ENCODE results near the gene MEIOB. TPM values are rescaled to one million over a fixed set of nuclear protein-coding genes. Genes with fewer than 3 reads are reported as not detected.

MEIOB gene
- total and polyA plus RNA-seq, 10 donors: not detected

DNA sequence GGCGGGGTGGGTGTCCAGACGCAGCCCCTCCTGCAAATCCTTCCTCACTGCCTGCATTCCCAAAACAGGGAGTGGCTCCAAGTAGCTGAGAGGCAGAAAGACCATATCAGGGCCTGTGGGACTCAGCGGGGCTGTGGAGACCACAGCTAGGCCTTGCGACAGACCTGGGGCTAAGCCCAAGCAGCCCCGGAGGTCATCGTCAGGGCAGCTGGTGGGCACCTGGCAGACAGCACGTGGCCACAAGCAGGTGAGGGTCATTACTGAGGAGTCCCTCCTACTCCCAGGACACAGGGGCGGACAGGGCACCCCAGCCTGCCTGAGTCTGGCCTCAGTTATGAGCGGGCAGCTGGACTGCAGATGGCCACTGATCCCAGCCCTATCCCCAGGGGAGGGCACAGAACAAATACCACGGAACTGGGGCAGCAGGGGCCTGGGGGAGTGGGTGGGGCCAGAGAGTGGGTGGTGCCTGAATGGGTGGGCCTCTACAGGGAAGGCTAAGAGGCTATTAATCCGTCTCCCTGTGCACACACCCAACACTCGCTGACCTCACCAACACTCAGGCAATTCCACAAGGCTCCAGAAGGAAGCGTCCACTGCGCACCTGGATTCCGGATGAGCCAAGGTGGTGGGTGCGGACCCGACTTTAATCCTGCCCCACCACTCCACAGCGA, 37.7 kb upstream of the MEIOB start:
- Histone ChIP-seq H3K4me3 (no peak overlapping the region), H3K9me3 (no peaks in the 10 kb centered on the region), H3K27me3 (replicated peaks in 1 of 7) (peaks cover 0 to 77% (median 30%) of the 10 kb centered on the region in 7 donors), H3K36me3 (no peaks in the 10 kb centered on the region), H3K4me1 (peaks cover 0 to 9% (median 0%) of the 10 kb centered on the region in 6 donors), H3K27ac (no peak overlapping the region)
- DNase-seq: no peak
- no peak for TF ChIP-seq POLR2A (IDR thresholded peaks at IDR 0.05)
- intact Hi-C loops (cut with DNase I; ENCODE audit: low total_unique reads): no loop called here
- WGBS, 5 donors: 67 to 86% (median 83%) methylated on average over 12 to 18 of the region's 18 CpGs

DNA sequence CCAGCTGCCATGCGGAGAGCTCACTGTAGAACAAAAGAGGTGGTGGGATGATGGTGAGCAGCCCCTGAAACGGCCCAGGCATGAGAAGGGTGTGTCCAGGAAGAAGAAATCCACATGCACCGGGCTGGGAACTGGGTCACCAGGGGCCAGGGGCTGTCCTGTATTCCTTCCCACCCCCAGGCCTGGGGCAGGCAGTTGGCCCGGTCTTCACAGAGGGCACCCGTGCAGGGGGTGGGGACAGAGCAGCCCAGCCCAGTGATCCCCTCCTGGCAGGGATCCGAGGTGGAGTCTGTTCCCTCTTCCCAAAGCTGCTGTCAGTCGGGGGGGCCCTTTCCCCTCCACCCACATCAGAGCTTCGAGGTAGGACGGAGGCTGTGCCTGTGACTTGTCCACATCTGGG, 37.0 kb upstream of the MEIOB start:
- Histone ChIP-seq H3K27ac (no peak overlapping the region), H3K4me3 (no peak overlapping the region), H3K4me1 (peaks cover 0 to 3% (median 0%) of the 10 kb centered on the region in 6 donors), H3K27me3 (replicated peaks in 1 of 7) (peaks cover 0 to 71% (median 26%) of the 10 kb centered on the region in 7 donors), H3K36me3 (no peaks in the 10 kb centered on the region), H3K9me3 (no peaks in the 10 kb centered on the region)
- intact Hi-C loops (cut with DNase I; ENCODE audit: low total_unique reads): no loop called here
- no peak for DNase-seq
- WGBS, 5 donors: 67 to 72% (median 70%) methylated on average over 3 to 9 of the region's 9 CpGs
- TF ChIP-seq POLR2AphosphoS5 (IDR thresholded peaks at IDR 0.05): no peak

DNA sequence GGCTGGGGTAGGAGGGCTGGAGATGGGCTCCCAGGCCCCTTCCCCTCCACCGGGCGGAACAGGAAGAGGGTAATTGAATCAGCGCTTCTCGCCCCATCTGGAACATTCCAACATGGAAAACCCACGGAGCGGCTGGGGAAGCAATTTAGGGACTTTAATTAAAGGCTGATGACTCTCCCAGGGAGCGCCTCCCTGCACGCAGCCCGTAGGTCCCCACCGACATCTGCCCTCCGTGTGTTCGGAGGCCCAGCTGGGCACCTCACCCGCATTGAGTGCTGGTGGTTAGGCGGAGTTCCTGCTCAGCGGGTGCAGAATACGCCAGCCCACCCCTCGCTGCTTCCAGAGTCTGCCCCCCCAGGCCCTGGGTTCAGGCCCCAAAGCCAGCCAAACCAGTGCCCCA, 36.2 kb upstream of the MEIOB start:
- Histone ChIP-seq H3K36me3 (no peaks in the 10 kb centered on the region), H3K9me3 (no peaks in the 10 kb centered on the region), H3K27ac (no peak overlapping the region), H3K4me1 (no peaks in the 10 kb centered on the region), H3K27me3 (replicated peaks in 1 of 7) (peaks cover 0 to 70% (median 26%) of the 10 kb centered on the region in 7 donors), H3K4me3 (no peak overlapping the region)
- DNase-seq: no peak
- TF ChIP-seq, protein P1, sequence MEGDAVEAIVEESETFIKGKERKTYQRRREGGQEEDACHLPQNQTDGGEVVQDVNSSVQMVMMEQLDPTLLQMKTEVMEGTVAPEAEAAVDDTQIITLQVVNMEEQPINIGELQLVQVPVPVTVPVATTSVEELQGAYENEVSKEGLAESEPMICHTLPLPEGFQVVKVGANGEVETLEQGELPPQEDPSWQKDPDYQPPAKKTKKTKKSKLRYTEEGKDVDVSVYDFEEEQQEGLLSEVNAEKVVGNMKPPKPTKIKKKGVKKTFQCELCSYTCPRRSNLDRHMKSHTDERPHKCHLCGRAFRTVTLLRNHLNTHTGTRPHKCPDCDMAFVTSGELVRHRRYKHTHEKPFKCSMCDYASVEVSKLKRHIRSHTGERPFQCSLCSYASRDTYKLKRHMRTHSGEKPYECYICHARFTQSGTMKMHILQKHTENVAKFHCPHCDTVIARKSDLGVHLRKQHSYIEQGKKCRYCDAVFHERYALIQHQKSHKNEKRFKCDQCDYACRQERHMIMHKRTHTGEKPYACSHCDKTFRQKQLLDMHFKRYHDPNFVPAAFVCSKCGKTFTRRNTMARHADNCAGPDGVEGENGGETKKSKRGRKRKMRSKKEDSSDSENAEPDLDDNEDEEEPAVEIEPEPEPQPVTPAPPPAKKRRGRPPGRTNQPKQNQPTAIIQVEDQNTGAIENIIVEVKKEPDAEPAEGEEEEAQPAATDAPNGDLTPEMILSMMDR (IDR thresholded peaks at IDR 0.05 in 8 of 11, conservative IDR thresholded peaks at IDR 0.05 in 3 of 11): no peak
- TF ChIP-seq POLR2AphosphoS5 (IDR thresholded peaks at IDR 0.05) (no peak), POLR2A (IDR thresholded peaks at IDR 0.05) (no peak)
- 37 to 50% (median 43%) methylated on average over 8 to 17 of the region's 17 CpGs for WGBS, 5 donors
- intact Hi-C loops (cut with DNase I; ENCODE audit: low total_unique reads): no loop called here

DNA sequence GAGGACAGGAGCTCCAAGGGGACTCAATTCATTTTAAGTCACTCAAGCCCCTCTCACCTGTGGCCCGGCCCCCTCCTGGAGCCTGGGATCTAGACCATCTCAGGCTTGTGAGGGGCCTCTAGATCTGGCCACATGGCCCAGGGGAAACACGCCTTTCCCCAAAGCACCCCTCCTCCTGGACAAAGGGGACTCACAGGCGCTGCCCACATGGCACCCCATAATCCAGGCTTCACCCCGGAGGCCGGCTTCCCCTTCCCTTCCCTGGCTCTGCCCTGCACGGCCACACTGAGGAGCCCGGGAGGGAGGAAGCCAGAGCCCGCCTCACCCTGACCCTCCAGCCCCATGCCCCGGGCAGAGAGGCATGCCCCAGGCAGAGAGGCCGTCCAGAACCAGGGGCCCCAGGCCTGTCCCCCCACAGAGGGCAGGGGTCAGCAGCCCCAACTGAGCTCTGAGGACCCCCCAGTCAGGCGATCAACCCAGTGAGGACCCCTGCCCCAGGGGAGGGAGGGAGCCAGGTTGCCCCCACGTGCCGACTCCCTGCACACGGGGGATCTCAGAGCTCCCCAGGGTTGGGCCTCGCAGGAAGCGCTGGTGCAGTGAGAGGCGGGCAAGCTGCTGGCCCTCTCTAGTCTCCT, 35.4 kb upstream of the MEIOB start:
- no peak for DNase-seq
- TF ChIP-seq, protein P1 (IDR thresholded peaks at IDR 0.05 in 8 of 11, conservative IDR thresholded peaks at IDR 0.05 in 3 of 11): no peak
- no peak for TF ChIP-seq POLR2AphosphoS5 (IDR thresholded peaks at IDR 0.05)
- TF ChIP-seq POLR2A (IDR thresholded peaks at IDR 0.05): no peak
- 60 to 78% (median 65%) methylated on average over 12 to 17 of the region's 17 CpGs for WGBS, 5 donors
- no peak overlapping the region for H3K4me3 ChIP-seq
- peaks cover 0 to 67% (median 26%) of the 10 kb centered on the region in 7 donors for H3K27me3 ChIP-seq (replicated peaks in 1 of 7)
- no peaks in the 10 kb centered on the region for H3K9me3 ChIP-seq
- intact Hi-C loops (cut with DNase I; ENCODE audit: low total_unique reads): no loop called here
- no peaks in the 10 kb centered on the region for H3K4me1 ChIP-seq
- H3K27ac ChIP-seq: no peak overlapping the region
- no peaks in the 10 kb centered on the region for H3K36me3 ChIP-seq

DNA sequence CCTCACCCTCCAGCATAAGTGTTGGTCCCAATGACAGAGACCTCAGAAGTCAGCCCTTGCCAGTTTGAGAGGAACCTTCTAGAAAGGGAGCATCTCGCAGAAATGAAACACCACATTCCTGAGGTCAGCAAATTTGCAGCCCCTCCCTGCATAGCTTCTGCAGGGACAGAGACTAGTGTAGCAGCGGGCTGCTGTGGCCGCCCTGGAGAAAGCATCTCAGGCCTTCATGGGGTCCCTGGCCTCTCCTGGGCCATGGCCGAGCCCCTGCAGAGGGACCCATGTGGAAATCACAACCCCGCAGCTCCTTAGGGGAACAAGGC, 34.8 kb upstream of the MEIOB start:
- H3K36me3 ChIP-seq: no peaks in the 10 kb centered on the region
- WGBS, 5 donors: 77 to 88% (median 82%) methylated on average over 3 to 5 of the region's 5 CpGs
- TF ChIP-seq POLR2A (IDR thresholded peaks at IDR 0.05): no peak
- TF ChIP-seq POLR2AphosphoS5 (IDR thresholded peaks at IDR 0.05): no peak
- TF ChIP-seq, protein P1 (IDR thresholded peaks at IDR 0.05 in 8 of 11, conservative IDR thresholded peaks at IDR 0.05 in 3 of 11): no peak
- no peak for DNase-seq
- H3K9me3 ChIP-seq: no peaks in the 10 kb centered on the region
- H3K4me1 ChIP-seq: no peaks in the 10 kb centered on the region
- intact Hi-C loops (cut with DNase I; ENCODE audit: low total_unique reads): no loop called here
- no peak overlapping the region for H3K27ac ChIP-seq
- peaks cover 0 to 66% (median 26%) of the 10 kb centered on the region in 7 donors for H3K27me3 ChIP-seq (replicated peaks in 1 of 7)
- H3K4me3 ChIP-seq: no peak overlapping the region
